Left ventricle myocardium inferior (tissue), 1 donor: ENCODE measurements around the gene RBM48. TPM values are rescaled to one million over a fixed set of nuclear protein-coding genes. Genes with fewer than 3 reads are reported as not detected.

Experiments used
- DNase-seq: peaks from one replicate; pipeline ENCODE4 v3.0.0-alpha.2; 2020
- H3K27ac ChIP-seq: fragments of 200-600 bp; replicated peaks from 2 replicates; pipeline ENCODE4 v1.8.0; 2021
- H3K27me3 ChIP-seq: fragments of 200-600 bp; 2 replicates; pipeline ENCODE4 v1.8.0; 2021; ENCODE audit warnings: low read depth
- H3K36me3 ChIP-seq: fragments of 200-600 bp; 2 replicates; pipeline ENCODE4 v1.8.0; 2021
- H3K4me1 ChIP-seq: fragments of 200-600 bp; 2 replicates; pipeline ENCODE4 v1.8.0; 2021
- H3K4me3 ChIP-seq: fragments of 200-600 bp; 2 replicates; pipeline ENCODE4 v1.8.0; 2021; ENCODE audit warnings: mild to moderate bottlenecking, moderate library complexity
- H3K9me3 ChIP-seq: fragments of 200-600 bp; replicated peaks from 2 replicates; pipeline ENCODE4 v1.8.0; 2021
- CTCF ChIP-seq: fragments of 200-600 bp; IDR thresholded peaks from 2 replicates; pipeline ENCODE4 v1.8.0; 2021; ENCODE audit warnings: antibody characterized with exemption, mild to moderate bottlenecking, borderline replicate concordance
- intact Hi-C: fragments of 100-400 bp; cut with micrococcal nuclease; formaldehyde crosslinking; loops from one replicate; pipeline ENCODE4 v1.11.0; 2022
- total RNA-seq: library from RNA; stranded (reverse); fragmentation: NEBNext Ultra II Directional; extraction: Animal tissue kit (Norgen Biotek cat#: 25700); gene quantifications from one replicate; pipeline ENCODE4 v1.2.1, GENCODE V29; 2021
- donor health status: DM: no; HTN: yes; CAD: no; lungs with severe emphysema.

RBM48 gene
- total RNA-seq, 1 donor from 2014 or later = 14.1 TPM

GRCh38 chr7:92586403-92586802 lies 57.8 kb downstream of the RBM48 start:
- Histone ChIP-seq H3K27me3 (no peaks in the 10 kb centered on the region), H3K9me3 (no peaks in the 10 kb centered on the region), H3K36me3 (peaks cover under 1% of the 10 kb centered on the region), H3K27ac (peak overlapping the region; percentile 97), H3K4me1 (peaks cover 70% of the 10 kb centered on the region), H3K4me3 (peak overlapping the region; percentile 23)
- intact Hi-C loops = no loop called here
- no peak for TF ChIP-seq CTCF
- no peak for DNase-seq

- H3K9me3 ChIP-seq = no peaks in the 10 kb centered on the region
- peak overlapping the region; percentile 23 for H3K4me3 ChIP-seq
- H3K27ac ChIP-seq = peak overlapping the region; percentile 97
- peaks cover 70% of the 10 kb centered on the region for H3K4me1 ChIP-seq
- intact Hi-C loops = no loop called here
- H3K27me3 ChIP-seq = no peaks in the 10 kb centered on the region
- H3K36me3 ChIP-seq = no peaks in the 10 kb centered on the region
- TF ChIP-seq CTCF = no peak
- DNase-seq = no peak
Measured at GRCh38 chr7:92586841-92587240, 58.2 kb downstream of the RBM48 start.

Other genes with a start within 250 kb of the RBM48 start
- 15.4 TPM for gene GATAD1, start 81.3 kb upstream of the RBM48 start, total RNA-seq
- not detected for gene ERVW-1, start 50.8 kb upstream of the RBM48 start, total RNA-seq
- 13.8 TPM for gene PEX1, start 275 bp upstream of the RBM48 start, total RNA-seq
- 13.6 TPM for gene FAM133B, start 61.6 kb downstream of the RBM48 start, total RNA-seq